Measurements from ENCODE around the gene RAB11FIP3. TPM values are rescaled to one million over a fixed set of nuclear protein-coding genes. Genes with fewer than 3 reads are reported as not detected.
A peak's percentile ranks its signal among the peaks of the same experiment; 100 is the strongest.

The RAB11FIP3 gene
- total and polyA plus RNA-seq, 10 of the 15 experiments (the other 5 are each of a cell fraction or from before 2014, with no cell fraction given), result 1.2 to 27.3 (median 7.7) TPM

DNA sequence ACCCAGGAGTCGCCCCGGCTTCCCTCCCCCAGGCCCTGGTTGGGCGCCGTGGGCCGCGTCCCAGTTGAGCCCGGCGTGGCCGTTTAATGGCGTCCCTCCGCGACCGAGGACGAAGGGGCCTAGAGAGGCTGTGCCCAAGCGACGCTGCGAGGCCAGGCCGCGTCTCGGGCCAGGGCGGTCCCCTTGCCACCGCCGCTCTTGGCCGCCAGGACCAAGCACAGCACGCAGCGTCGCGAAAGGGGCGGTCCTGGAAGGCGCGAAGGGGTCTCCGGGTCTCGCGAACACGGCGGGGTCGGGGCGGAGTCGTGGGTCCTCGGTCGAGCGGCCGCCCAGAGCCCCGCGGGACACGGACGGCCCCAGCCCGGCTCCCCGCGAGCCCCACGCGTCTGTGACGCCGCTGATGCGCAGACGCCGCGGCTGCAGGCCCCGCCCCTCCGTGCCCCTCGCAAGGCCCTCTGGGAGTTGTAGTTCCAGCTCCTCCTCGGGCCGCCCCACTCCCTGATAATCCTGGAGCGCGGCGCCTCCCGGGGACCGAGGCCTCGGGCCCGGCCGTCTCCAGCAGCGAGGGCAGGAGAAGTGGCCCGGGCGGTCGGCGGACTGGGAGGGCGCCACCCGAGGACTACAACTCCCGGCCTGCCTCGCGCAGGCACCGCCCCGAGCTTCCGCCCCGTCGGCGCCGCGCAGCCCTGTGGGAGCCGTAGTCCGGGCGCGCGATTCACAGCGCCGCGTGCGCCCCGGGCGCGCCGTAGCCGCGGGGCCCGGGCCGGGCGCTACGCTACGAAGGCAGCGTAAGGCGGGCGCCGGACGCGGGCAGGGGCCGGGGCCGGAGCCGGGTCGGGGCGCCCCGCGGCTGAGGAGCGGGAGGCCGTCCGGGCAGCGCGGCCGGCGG, 101.8 kb downstream of the RAB11FIP3 start, which contains the start of gene CAPN15:
Gene CAPN15 (plus strand): TSS at position 698 of the 889 bp plus-strand sequence. CDS start 19,127 bp downstream, outside the sequence.
- Histone ChIP-seq H2AFZ (ENCODE audit: control insufficient read depth, low read depth, low read length) (peak within 1 kb of the TSS; percentile 93), H3K27me3 (replicated peaks in 1 of 2; ENCODE audit: control insufficient read depth in 2 of 2, insufficient read depth in 2 of 2, low read length in 1 of 2) (no peaks in the 10 kb centered on the region), H3K79me2 (ENCODE audit: control insufficient read depth, insufficient read depth, low read length) (peaks cover 63% of the 10 kb centered on the region), H3K4me1 (ENCODE audit: control insufficient read depth, insufficient read depth, low read length) (peaks cover 29% of the 10 kb centered on the region), H3K9ac (ENCODE audit: control insufficient read depth, insufficient read depth, low read length) (peak within 1 kb of the TSS; percentile 86), H3K27ac (ENCODE audit: control insufficient read depth, insufficient read depth) (peak within 1 kb of the TSS; percentile 91), H3K36me3 (ENCODE audit: control insufficient read depth in 2 of 2, insufficient read depth in 2 of 2, low read length in 1 of 2) (peaks cover 0 to 4% of the 10 kb centered on the region in 2 experiments; a peak in 3 of 4 replicates), H3K4me3 (peak within 1 kb of the TSS; percentile 98), H4K20me1 (ENCODE audit: control insufficient read depth, insufficient read depth) (no peaks in the 10 kb centered on the region; the same call in 1 of the 2 replicates), H3K4me2 (ENCODE audit: control insufficient read depth, insufficient read depth) (peak within 1 kb of the TSS; percentile 99), H3K9me3 (replicated peaks; ENCODE audit: control insufficient read depth, insufficient read depth, low read length) (no peaks in the 10 kb centered on the region)
- ATAC-seq (peak; percentile 78), DNase-seq (ENCODE audit: low read depth, low spot score) (peak; percentile 33), FAIRE-seq (no peak)
- ChIA-PET RAD21 (ENCODE audit: unreplicated experiment) (interaction anchor here (0.6 to 1.4 kb wide), 5 partner anchors 73 to 178 kb away, joined by 3 to 4 read pairs (median 3); partner anchors contain the start of genes METTL26 and RAB11FIP3), CTCF (interaction anchor here (1.1 kb wide), 1 partner anchor 44 kb away, joined by 4 read pairs; no protein-coding TSS in a partner anchor), POLR2A (interaction anchor here (0.5 to 1.6 kb wide), 5 partner anchors 8 to 293 kb away, joined by 3 to 5 read pairs (median 4); partner anchors contain the start of gene NHLRC4), SMC1A (ENCODE audit: uncharacterized antibody, unreplicated experiment) (no interaction called here)
- under 1% methylated on average over 111 of the region's 129 CpGs for WGBS (ENCODE audit: insufficient coverage, insufficient replicate concordance, low lambda C conversion rate, missing lambda C conversion rate)
- BruUV-seq (replicated peaks), result no TSS peak
- in situ Hi-C loops (cut with MboI) (no loop called here), intact Hi-C loops (cut with micrococcal nuclease; ENCODE audit: unreplicated experiment) (loop anchor here (2.0 to 5.0 kb wide), 3 partner anchors 40 to 158 kb away; partner anchors contain the start of genes JMJD8, METTL26, NHLRC4 and PIGQ)
- TF ChIP-seq HDAC6 (IDR thresholded peaks at IDR 0.05; ENCODE audit: unreplicated experiment), result no peak
- TF ChIP-seq SMAD1 (IDR thresholded peaks at IDR 0.05; ENCODE audit: low read depth, partially characterized antibody), result no peak
- no peak for TF ChIP-seq SRF (IDR thresholded peaks at IDR 0.05; ENCODE audit: low read depth in 2 of 2, low read length in 2 of 2)
- TF ChIP-seq SUPT20H (IDR thresholded peaks at IDR 0.05; ENCODE audit: borderline replicate concordance, control insufficient read depth, low read depth, low read length), result no peak
- peak; percentile 84 for TF ChIP-seq CREM (IDR thresholded peaks at IDR 0.05; ENCODE audit: low read depth)
- TF ChIP-seq MEF2B (IDR thresholded peaks at IDR 0.05; ENCODE audit: partially characterized antibody, poor library complexity, severe bottlenecking), result no peak
- TF ChIP-seq IKZF2 (IDR thresholded peaks at IDR 0.05), result no peak
- no peak for TF ChIP-seq EED (IDR thresholded peaks at IDR 0.05; ENCODE audit: low read depth)
- TF ChIP-seq SMAD5 (IDR thresholded peaks at IDR 0.05; ENCODE audit: low read depth), result no peak
- no peak for TF ChIP-seq MYB (IDR thresholded peaks at IDR 0.05; ENCODE audit: borderline replicate concordance, low read depth, low read length)
- TF ChIP-seq MTA2 (IDR thresholded peaks at IDR 0.05; ENCODE audit: low read depth), result no peak
- TF ChIP-seq, protein P1, sequence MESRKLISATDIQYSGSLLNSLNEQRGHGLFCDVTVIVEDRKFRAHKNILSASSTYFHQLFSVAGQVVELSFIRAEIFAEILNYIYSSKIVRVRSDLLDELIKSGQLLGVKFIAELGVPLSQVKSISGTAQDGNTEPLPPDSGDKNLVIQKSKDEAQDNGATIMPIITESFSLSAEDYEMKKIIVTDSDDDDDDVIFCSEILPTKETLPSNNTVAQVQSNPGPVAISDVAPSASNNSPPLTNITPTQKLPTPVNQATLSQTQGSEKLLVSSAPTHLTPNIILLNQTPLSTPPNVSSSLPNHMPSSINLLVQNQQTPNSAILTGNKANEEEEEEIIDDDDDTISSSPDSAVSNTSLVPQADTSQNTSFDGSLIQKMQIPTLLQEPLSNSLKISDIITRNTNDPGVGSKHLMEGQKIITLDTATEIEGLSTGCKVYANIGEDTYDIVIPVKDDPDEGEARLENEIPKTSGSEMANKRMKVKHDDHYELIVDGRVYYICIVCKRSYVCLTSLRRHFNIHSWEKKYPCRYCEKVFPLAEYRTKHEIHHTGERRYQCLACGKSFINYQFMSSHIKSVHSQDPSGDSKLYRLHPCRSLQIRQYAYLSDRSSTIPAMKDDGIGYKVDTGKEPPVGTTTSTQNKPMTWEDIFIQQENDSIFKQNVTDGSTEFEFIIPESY (IDR thresholded peaks at IDR 0.05), result no peak
- TF ChIP-seq, protein P2, sequence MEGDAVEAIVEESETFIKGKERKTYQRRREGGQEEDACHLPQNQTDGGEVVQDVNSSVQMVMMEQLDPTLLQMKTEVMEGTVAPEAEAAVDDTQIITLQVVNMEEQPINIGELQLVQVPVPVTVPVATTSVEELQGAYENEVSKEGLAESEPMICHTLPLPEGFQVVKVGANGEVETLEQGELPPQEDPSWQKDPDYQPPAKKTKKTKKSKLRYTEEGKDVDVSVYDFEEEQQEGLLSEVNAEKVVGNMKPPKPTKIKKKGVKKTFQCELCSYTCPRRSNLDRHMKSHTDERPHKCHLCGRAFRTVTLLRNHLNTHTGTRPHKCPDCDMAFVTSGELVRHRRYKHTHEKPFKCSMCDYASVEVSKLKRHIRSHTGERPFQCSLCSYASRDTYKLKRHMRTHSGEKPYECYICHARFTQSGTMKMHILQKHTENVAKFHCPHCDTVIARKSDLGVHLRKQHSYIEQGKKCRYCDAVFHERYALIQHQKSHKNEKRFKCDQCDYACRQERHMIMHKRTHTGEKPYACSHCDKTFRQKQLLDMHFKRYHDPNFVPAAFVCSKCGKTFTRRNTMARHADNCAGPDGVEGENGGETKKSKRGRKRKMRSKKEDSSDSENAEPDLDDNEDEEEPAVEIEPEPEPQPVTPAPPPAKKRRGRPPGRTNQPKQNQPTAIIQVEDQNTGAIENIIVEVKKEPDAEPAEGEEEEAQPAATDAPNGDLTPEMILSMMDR (IDR thresholded peaks at IDR 0.05 in 2 of 3, conservative IDR thresholded peaks at IDR 0.05 in 1 of 3; ENCODE audit: control insufficient read depth in 2 of 3, extremely low read depth in 1 of 3, insufficient read depth in 1 of 3, low read depth in 3 of 3, low read length in 3 of 3), result no peak
- TF ChIP-seq, protein P3, sequence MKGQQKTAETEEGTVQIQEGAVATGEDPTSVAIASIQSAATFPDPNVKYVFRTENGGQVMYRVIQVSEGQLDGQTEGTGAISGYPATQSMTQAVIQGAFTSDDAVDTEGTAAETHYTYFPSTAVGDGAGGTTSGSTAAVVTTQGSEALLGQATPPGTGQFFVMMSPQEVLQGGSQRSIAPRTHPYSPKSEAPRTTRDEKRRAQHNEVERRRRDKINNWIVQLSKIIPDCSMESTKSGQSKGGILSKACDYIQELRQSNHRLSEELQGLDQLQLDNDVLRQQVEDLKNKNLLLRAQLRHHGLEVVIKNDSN (IDR thresholded peaks at IDR 0.05; ENCODE audit: borderline replicate concordance, extremely low read length, insufficient read depth, low read depth, low read length), result no peak
- TF ChIP-seq, protein P4, sequence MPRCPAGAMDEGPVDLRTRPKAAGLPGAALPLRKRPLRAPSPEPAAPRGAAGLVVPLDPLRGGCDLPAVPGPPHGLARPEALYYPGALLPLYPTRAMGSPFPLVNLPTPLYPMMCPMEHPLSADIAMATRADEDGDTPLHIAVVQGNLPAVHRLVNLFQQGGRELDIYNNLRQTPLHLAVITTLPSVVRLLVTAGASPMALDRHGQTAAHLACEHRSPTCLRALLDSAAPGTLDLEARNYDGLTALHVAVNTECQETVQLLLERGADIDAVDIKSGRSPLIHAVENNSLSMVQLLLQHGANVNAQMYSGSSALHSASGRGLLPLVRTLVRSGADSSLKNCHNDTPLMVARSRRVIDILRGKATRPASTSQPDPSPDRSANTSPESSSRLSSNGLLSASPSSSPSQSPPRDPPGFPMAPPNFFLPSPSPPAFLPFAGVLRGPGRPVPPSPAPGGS (IDR thresholded peaks at IDR 0.05; ENCODE audit: borderline replicate concordance, insufficient read depth, low read depth, low read length, poor library complexity, severe bottlenecking), result no peak
- TF ChIP-seq RFX5 (IDR thresholded peaks at IDR 0.05; ENCODE audit: low read depth, low read length), result no peak
